ENCODE results near the gene ZFYVE16.

GRCh38 chr5:80491296-80491695 is 83.4 kb downstream of the ZFYVE16 start:
- no peak for TF ChIP-seq CTCF (conservative IDR thresholded peaks at IDR 0.05 in 1 of 2, IDR thresholded peaks at IDR 0.05 in 1 of 2; ENCODE audit: low read depth in 1 of 2, low read length in 2 of 2)
- TF ChIP-seq EZH2 (IDR thresholded peaks at IDR 0.05; ENCODE audit: low read length, missing control alignments) = no peak
